H9 (cell line): Measurements from ENCODE around the gene MRPL54. TPM values are rescaled to one million over a fixed set of nuclear protein-coding genes. Genes with fewer than 3 reads are reported as not detected.

Experiments
- DNase-seq: peaks from one replicate; pipeline ENCODE4 v3.0.0-alpha.2; 2017
- H2AFZ ChIP-seq: one replicate; pipeline ENCODE4 v1.6.1; 2013; ENCODE audit warnings: mild to moderate bottlenecking, low read length, control low read depth, moderate library complexity
- H2AK5ac ChIP-seq: 2 replicates; pipeline ENCODE4 v1.6.1; 2013; ENCODE audit warnings: low read length, control low read depth, mixed read lengths; ENCODE audit not compliant: insufficient read length
- H2BK120ac ChIP-seq: one replicate; pipeline ENCODE4 v1.6.1; 2013; ENCODE audit warnings: low read depth, mild to moderate bottlenecking, low read length, control low read depth, inconsistent platforms; ENCODE audit not compliant: poor library complexity, severe bottlenecking
- H2BK12ac ChIP-seq: 2 replicates; pipeline ENCODE4 v1.6.1; 2013; ENCODE audit warnings: low read length, control low read depth, mixed read lengths, low read depth; ENCODE audit not compliant: insufficient read length
- H2BK15ac ChIP-seq: 2 replicates; pipeline ENCODE4 v1.6.1; 2013; ENCODE audit warnings: low read depth, low read length, control low read depth
- H2BK20ac ChIP-seq: one replicate; pipeline ENCODE4 v1.6.1; 2013; ENCODE audit warnings: low read depth, mild to moderate bottlenecking, low read length, control low read depth, inconsistent platforms; ENCODE audit not compliant: poor library complexity, severe bottlenecking
- H2BK5ac ChIP-seq: 2 replicates; pipeline ENCODE4 v1.6.1; 2013; ENCODE audit warnings: low read length, control low read depth, mixed read lengths; ENCODE audit not compliant: insufficient read length
- H3K14ac ChIP-seq: 2 replicates; pipeline ENCODE4 v1.6.1; 2013; ENCODE audit warnings: low read length, control low read depth; ENCODE audit not compliant: insufficient read depth
- H3K18ac ChIP-seq: 2 replicates; pipeline ENCODE4 v1.6.1; 2013; ENCODE audit warnings: low read depth, mild to moderate bottlenecking, mixed read lengths, low read length, control low read depth; ENCODE audit not compliant: insufficient read length
- H3K23ac ChIP-seq: 2 replicates; pipeline ENCODE4 v1.6.1; 2013; ENCODE audit warnings: low read length, control low read depth, mixed read lengths, low read depth; ENCODE audit not compliant: insufficient read length
- H3K23me2 ChIP-seq: 2 replicates; pipeline ENCODE4 v1.6.1; 2013; ENCODE audit warnings: low read depth, mild to moderate bottlenecking, mixed read lengths, low read length, control low read depth; ENCODE audit not compliant: insufficient read length, poor library complexity, severe bottlenecking
- H3K27ac ChIP-seq: 2 replicates; pipeline ENCODE4 v1.5.1; 2013; ENCODE audit warnings: low read length, control low read depth, mixed read lengths, low read depth; ENCODE audit not compliant: insufficient read length
- H3K27me3 ChIP-seq: 2 replicates; pipeline ENCODE4 v1.6.1; 2013; ENCODE audit warnings: low read length, control low read depth, inconsistent platforms; ENCODE audit not compliant: insufficient read depth
- H3K4ac ChIP-seq: 2 replicates; pipeline ENCODE4 v1.6.1; 2013; ENCODE audit warnings: low read depth, mild to moderate bottlenecking, control low read depth, inconsistent platforms, low read length, moderate library complexity
- H3K4me1 ChIP-seq: 2 replicates; pipeline ENCODE4 v1.6.1; 2013; ENCODE audit warnings: low read length, control low read depth, inconsistent platforms; ENCODE audit not compliant: insufficient read depth
- H3K4me2 ChIP-seq: 2 replicates; pipeline ENCODE4 v1.6.1; 2013; ENCODE audit warnings: low read length, control low read depth, mixed read lengths; ENCODE audit not compliant: insufficient read length, insufficient read depth
- H3K56ac ChIP-seq: 2 replicates; pipeline ENCODE4 v1.6.1; 2013; ENCODE audit warnings: low read depth, mild to moderate bottlenecking, mixed read lengths, low read length, control low read depth; ENCODE audit not compliant: insufficient read length
- H3K79me1 ChIP-seq: 2 replicates; pipeline ENCODE4 v1.6.1; 2013; ENCODE audit warnings: low read depth, mild to moderate bottlenecking, moderate library complexity, low read length, control low read depth, inconsistent platforms; ENCODE audit not compliant: insufficient read depth, poor library complexity, severe bottlenecking
- H3K79me2 ChIP-seq: 2 replicates; pipeline ENCODE4 v1.6.1; 2013; ENCODE audit warnings: low read length, control low read depth, inconsistent platforms; ENCODE audit not compliant: insufficient read depth
- H3K9ac ChIP-seq: 2 replicates; pipeline ENCODE4 v1.6.1; 2013; ENCODE audit warnings: low read length, control low read depth, mixed read lengths; ENCODE audit not compliant: insufficient read length; ENCODE audit errors: extremely low read depth
- H3K9me3 ChIP-seq: one replicate; pipeline ENCODE4 v1.6.1; 2013; ENCODE audit warnings: low read depth, low read length, inconsistent platforms; ENCODE audit not compliant: control insufficient read depth
- H3T11ph ChIP-seq: one replicate; pipeline ENCODE4 v1.6.1; 2013; ENCODE audit warnings: mild to moderate bottlenecking, low read length, control low read depth, inconsistent platforms
- H4K20me1 ChIP-seq: one replicate; pipeline ENCODE4 v1.6.1; 2013; ENCODE audit not compliant: control insufficient read depth, insufficient read length, insufficient read depth
- H4K5ac ChIP-seq: 2 replicates; pipeline ENCODE4 v1.6.1; 2013; ENCODE audit warnings: low read depth, mild to moderate bottlenecking, mixed read lengths, low read length, control low read depth; ENCODE audit not compliant: insufficient read length
- H4K8ac ChIP-seq: replicated peaks from 2 replicates; pipeline ENCODE4 v1.6.1; 2013; ENCODE audit warnings: low read length, control low read depth, mixed read lengths, low read depth; ENCODE audit not compliant: insufficient read length
- H4K91ac ChIP-seq: 2 replicates; pipeline ENCODE4 v1.6.1; 2013; ENCODE audit warnings: low read depth, mild to moderate bottlenecking, moderate library complexity, mixed read lengths, low read length, control low read depth; ENCODE audit not compliant: insufficient read length
- H3K27ac Mint-ChIP-seq, 3 experiments: 2 replicates in 2 of 3; 3 replicates in 1 of 3; pipeline ENCODE4 v1.8.0; 2020 to 2021; ENCODE audit warnings: mixed read lengths in 3 of 3, mild to moderate bottlenecking in 1 of 3, moderate library complexity in 1 of 3
- H3K27me3 Mint-ChIP-seq: 2 replicates; pipeline ENCODE4 v1.8.0; 2021; ENCODE audit warnings: low read depth, mild to moderate bottlenecking, moderate library complexity, mixed read lengths
- H3K36me3 Mint-ChIP-seq, 3 experiments: 2 replicates in 2 of 3; 3 replicates in 1 of 3; pipeline ENCODE4 v1.8.0; 2020 to 2021; ENCODE audit warnings: low read depth in 3 of 3, mixed read lengths in 3 of 3; ENCODE audit not compliant: insufficient read depth in 1 of 3
- H3K4me1 Mint-ChIP-seq, 2 experiments: 2 replicates each; pipeline ENCODE4 v1.8.0; 2020; ENCODE audit warnings: mixed read lengths in 2 of 2
- H3K4me3 Mint-ChIP-seq, 2 experiments: 2 replicates in 1 of 2; 3 replicates in 1 of 2; pipeline ENCODE4 v1.8.0; 2020 to 2021; ENCODE audit warnings: mild to moderate bottlenecking in 2 of 2, mixed read lengths in 2 of 2, moderate library complexity in 1 of 2
- H3K9me3 Mint-ChIP-seq, 2 experiments: 2 replicates in 1 of 2; 3 replicates in 1 of 2; pipeline ENCODE4 v1.8.0; 2020; ENCODE audit warnings: mild to moderate bottlenecking in 2 of 2, mixed read lengths in 2 of 2, moderate library complexity in 1 of 2
- WGBS: extraction: QIAGEN DNeasy Blood & Tissue Kit; methylation state at CpG from one replicate; pipeline ENCODE4 v1.1.7; 2013; ENCODE audit warnings: missing lambda C conversion rate, low lambda C conversion rate, mixed read lengths; ENCODE audit not compliant: insufficient read length; ENCODE audit errors: extremely low coverage; 5-methylcytosine and 5-hydroxymethylcytosine counted together
- total RNA-seq: library from RNA; stranded (reverse); gene quantifications from 2 replicates; pipeline ENCODE4 v1.2.1, GENCODE V29; 2021
- TF ChIP-seq, protein P1 (sequence below): fragments of 200-600 bp; sonication (generic); conservative IDR thresholded peaks from 3 replicates; pipeline ENCODE4 v1.8.0; 2021; ENCODE audit warnings: antibody characterized with exemption, mild to moderate bottlenecking

Gene MRPL54
- total RNA-seq, 1 experiment from 2014 or later, result 60.0 TPM

DNA sequence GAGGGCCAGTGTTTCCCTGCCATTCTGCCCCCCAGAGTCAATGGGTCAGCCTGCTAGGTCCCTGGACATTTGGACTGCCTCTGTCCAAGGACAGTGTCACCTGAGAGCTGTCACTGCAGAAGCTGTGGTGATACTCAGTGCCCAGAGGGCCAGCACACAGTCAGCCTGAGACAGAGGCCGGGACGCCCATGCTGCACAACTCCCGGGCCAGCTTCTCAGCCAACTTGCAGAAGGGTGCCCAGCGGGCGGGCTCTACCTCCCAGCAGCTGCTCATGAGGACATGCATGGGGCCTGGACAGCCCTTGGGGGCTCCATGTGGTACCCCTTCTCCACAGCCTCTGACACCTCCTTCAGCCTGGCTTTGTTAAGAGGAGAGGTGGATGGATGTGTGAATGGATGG is 13.3 kb downstream of the MRPL54 start:
- no peak overlapping the region for H2AFZ ChIP-seq
- H2AK5ac ChIP-seq, result no peak overlapping the region
- H2BK120ac ChIP-seq, result no peak overlapping the region
- H3K4me2 ChIP-seq, result no peak overlapping the region
- H2BK20ac ChIP-seq, result no peak overlapping the region
- peak overlapping the region; percentile 4; the same call in 1 of the 2 replicates for H3K14ac ChIP-seq
- H3K23ac ChIP-seq, result no peak overlapping the region
- H2BK15ac ChIP-seq, result no peak overlapping the region
- H3K4me1 ChIP-seq, result no peaks in the 10 kb centered on the region
- H3K9ac ChIP-seq, result no peak overlapping the region
- no peaks in the 10 kb centered on the region for H3K79me1 ChIP-seq
- H3T11ph ChIP-seq, result no peak overlapping the region
- no CpG with 5 or more reads among the region's 5 CpGs for WGBS
- Mint-ChIP-seq H3K27ac (no peak overlapping the region), H3K9me3 (peaks cover under 1 to 2% of the 10 kb centered on the region in 2 experiments; a peak in 4 of 5 replicates), H3K4me3 (no peak overlapping the region), H3K4me1 (peaks cover 7 to 17% of the 10 kb centered on the region in 2 experiments), H3K36me3 (peaks cover 0 to 1% (median under 1%) of the 10 kb centered on the region in 3 experiments; a peak in 4 of 7 replicates), H3K27me3 (peaks cover under 1% of the 10 kb centered on the region; the same call in 1 of the 2 replicates)
- H3K4ac ChIP-seq, result no peak overlapping the region
- no peak overlapping the region for H4K8ac ChIP-seq
- no peaks in the 10 kb centered on the region for H4K20me1 ChIP-seq
- H3K9me3 ChIP-seq, result peaks cover under 1% of the 10 kb centered on the region
- H3K18ac ChIP-seq, result no peak overlapping the region
- no peak overlapping the region for H2BK5ac ChIP-seq
- H4K5ac ChIP-seq, result no peak overlapping the region
- H3K27ac ChIP-seq, result no peak overlapping the region
- TF ChIP-seq, protein P1, sequence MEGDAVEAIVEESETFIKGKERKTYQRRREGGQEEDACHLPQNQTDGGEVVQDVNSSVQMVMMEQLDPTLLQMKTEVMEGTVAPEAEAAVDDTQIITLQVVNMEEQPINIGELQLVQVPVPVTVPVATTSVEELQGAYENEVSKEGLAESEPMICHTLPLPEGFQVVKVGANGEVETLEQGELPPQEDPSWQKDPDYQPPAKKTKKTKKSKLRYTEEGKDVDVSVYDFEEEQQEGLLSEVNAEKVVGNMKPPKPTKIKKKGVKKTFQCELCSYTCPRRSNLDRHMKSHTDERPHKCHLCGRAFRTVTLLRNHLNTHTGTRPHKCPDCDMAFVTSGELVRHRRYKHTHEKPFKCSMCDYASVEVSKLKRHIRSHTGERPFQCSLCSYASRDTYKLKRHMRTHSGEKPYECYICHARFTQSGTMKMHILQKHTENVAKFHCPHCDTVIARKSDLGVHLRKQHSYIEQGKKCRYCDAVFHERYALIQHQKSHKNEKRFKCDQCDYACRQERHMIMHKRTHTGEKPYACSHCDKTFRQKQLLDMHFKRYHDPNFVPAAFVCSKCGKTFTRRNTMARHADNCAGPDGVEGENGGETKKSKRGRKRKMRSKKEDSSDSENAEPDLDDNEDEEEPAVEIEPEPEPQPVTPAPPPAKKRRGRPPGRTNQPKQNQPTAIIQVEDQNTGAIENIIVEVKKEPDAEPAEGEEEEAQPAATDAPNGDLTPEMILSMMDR, result no peak
- H3K56ac ChIP-seq, result no peak overlapping the region
- no peak overlapping the region for H2BK12ac ChIP-seq
- H4K91ac ChIP-seq, result no peak overlapping the region
- no peak for DNase-seq
- no peaks in the 10 kb centered on the region for H3K27me3 ChIP-seq
- no peaks in the 10 kb centered on the region for H3K79me2 ChIP-seq
- no peaks in the 10 kb centered on the region for H3K23me2 ChIP-seq
